OCI-LY1 (cell line): ENCODE data around the gene ITPK1.

ENCODE experiments used
- H2AFZ ChIP-seq: fragments of 200-600 bp; sonication (generic), shearing (Covaris generic); 2 replicates; pipeline ENCODE4 v1.6.0; 2014; ENCODE audit warnings: antibody characterized with exemption, mild to moderate bottlenecking, low read length
- H3F3A ChIP-seq: fragments of 200-600 bp; sonication (generic), shearing (Covaris generic); 2 replicates; pipeline ENCODE4 v1.6.0; 2014; ENCODE audit warnings: mild to moderate bottlenecking, antibody characterized with exemption, low read length, moderate library complexity; ENCODE audit not compliant: insufficient read depth
- H3K27ac ChIP-seq: fragments of 200-600 bp; sonication (generic); 2 replicates; pipeline ENCODE4 v1.5.1; 2014; ENCODE audit warnings: low read length, mixed run types, mild to moderate bottlenecking, low read depth; ENCODE audit not compliant: poor library complexity, severe bottlenecking
- H3K27me3 ChIP-seq: fragments of 200-600 bp; sonication (generic); 2 replicates; pipeline ENCODE4 v1.6.0; 2014; ENCODE audit warnings: antibody characterized with exemption, mild to moderate bottlenecking, low read length, moderate library complexity; ENCODE audit not compliant: insufficient read depth
- H3K36me3 ChIP-seq: fragments of 200-600 bp; sonication (generic); 2 replicates; pipeline ENCODE4 v1.6.1; 2014; ENCODE audit warnings: mild to moderate bottlenecking, antibody characterized with exemption, low read length, moderate library complexity, mixed read lengths; ENCODE audit not compliant: insufficient read depth
- H3K4me1 ChIP-seq: fragments of 200-600 bp; sonication (generic); 2 replicates; pipeline ENCODE4 v1.5.1; 2014; ENCODE audit warnings: mild to moderate bottlenecking, low read length, moderate library complexity; ENCODE audit not compliant: insufficient read depth, severe bottlenecking
- H3K4me2 ChIP-seq: fragments of 200-600 bp; sonication (generic), shearing (Covaris generic); 2 replicates; pipeline ENCODE4 v1.6.1; 2014; ENCODE audit warnings: low read length
- H3K4me3 ChIP-seq: fragments of 200-600 bp; sonication (generic); 2 replicates; pipeline ENCODE4 v1.5.1; 2014; ENCODE audit warnings: low read length, low read depth, mild to moderate bottlenecking, mixed read lengths; ENCODE audit not compliant: poor library complexity, severe bottlenecking
- H3K79me2 ChIP-seq: fragments of 200-600 bp; shearing (Covaris generic); 2 replicates; pipeline ENCODE4 v1.6.1; 2016; ENCODE audit warnings: mixed run types, low read length, mixed read lengths; ENCODE audit not compliant: insufficient read depth
- H3K9ac ChIP-seq: fragments of 200-600 bp; sonication (generic), shearing (Covaris generic); 2 replicates; pipeline ENCODE4 v1.6.1; 2014; ENCODE audit warnings: mild to moderate bottlenecking, low read length, mixed read lengths
- H3K9me2 ChIP-seq: fragments of 200-600 bp; sonication (generic), shearing (Covaris generic); 2 replicates; pipeline ENCODE4 v1.6.1; 2014; ENCODE audit warnings: low read depth, mild to moderate bottlenecking, low read length, mixed read lengths
- H3K9me3 ChIP-seq: fragments of 200-600 bp; shearing (Covaris generic); 2 replicates; pipeline ENCODE4 v1.6.1; 2014; ENCODE audit warnings: low read length, mixed read lengths
- H4K20me1 ChIP-seq: fragments of 200-600 bp; sonication (generic), shearing (Covaris generic); 2 replicates; pipeline ENCODE4 v1.6.0; 2016; ENCODE audit warnings: mild to moderate bottlenecking, low read length; ENCODE audit not compliant: insufficient read depth
- EZH2 ChIP-seq: fragments of 200-600 bp; sonication (generic), shearing (Covaris generic); IDR thresholded peaks from 2 replicates; pipeline ENCODE4 v1.8.0; 2017; ENCODE audit warnings: borderline replicate concordance, mixed run types, mild to moderate bottlenecking, antibody characterized with exemption, low read length, moderate library complexity, mixed read lengths
- TF ChIP-seq, protein P1 (sequence below): fragments of 200-600 bp; sonication (generic), shearing (Covaris generic); IDR thresholded peaks from 2 replicates; pipeline ENCODE4 v1.5.1; 2017; ENCODE audit warnings: mild to moderate bottlenecking, antibody characterized with exemption, low read length, moderate library complexity, mixed read lengths

Gene ITPK1

DNA sequence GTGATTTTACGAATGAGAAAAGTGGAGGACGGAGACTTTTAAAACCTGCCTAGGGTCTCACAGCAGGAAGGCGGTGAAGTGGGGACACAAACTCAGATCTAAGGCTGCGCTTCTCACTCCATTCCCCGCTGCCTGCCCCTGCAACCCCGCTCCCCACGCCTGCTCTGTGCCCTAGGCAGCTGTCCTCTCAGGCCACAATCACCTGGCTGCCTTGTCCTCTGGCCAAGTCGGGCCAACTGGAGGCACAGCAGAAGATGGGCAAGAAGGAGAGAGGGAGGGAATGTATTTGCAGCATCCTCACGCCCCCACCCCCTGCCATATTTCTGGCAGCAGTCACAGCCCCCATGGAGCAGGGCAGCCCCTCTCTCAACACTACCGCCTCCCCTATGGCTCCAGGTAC lies 97.8 kb downstream of the ITPK1 start:
- no peak for TF ChIP-seq EZH2
- TF ChIP-seq, protein P1, sequence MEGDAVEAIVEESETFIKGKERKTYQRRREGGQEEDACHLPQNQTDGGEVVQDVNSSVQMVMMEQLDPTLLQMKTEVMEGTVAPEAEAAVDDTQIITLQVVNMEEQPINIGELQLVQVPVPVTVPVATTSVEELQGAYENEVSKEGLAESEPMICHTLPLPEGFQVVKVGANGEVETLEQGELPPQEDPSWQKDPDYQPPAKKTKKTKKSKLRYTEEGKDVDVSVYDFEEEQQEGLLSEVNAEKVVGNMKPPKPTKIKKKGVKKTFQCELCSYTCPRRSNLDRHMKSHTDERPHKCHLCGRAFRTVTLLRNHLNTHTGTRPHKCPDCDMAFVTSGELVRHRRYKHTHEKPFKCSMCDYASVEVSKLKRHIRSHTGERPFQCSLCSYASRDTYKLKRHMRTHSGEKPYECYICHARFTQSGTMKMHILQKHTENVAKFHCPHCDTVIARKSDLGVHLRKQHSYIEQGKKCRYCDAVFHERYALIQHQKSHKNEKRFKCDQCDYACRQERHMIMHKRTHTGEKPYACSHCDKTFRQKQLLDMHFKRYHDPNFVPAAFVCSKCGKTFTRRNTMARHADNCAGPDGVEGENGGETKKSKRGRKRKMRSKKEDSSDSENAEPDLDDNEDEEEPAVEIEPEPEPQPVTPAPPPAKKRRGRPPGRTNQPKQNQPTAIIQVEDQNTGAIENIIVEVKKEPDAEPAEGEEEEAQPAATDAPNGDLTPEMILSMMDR: no peak
- no peaks in the 10 kb centered on the region for H4K20me1 ChIP-seq
- no peaks in the 10 kb centered on the region for H3K36me3 ChIP-seq
- no peaks in the 10 kb centered on the region for H3K27me3 ChIP-seq
- H3K9me3 ChIP-seq: no peaks in the 10 kb centered on the region
- no peaks in the 10 kb centered on the region for H3K9me2 ChIP-seq
- no peaks in the 10 kb centered on the region for H3K4me1 ChIP-seq
- H2AFZ ChIP-seq: no peak overlapping the region
- H3K4me2 ChIP-seq: no peak overlapping the region
- H3K4me3 ChIP-seq: no peak overlapping the region
- no peaks in the 10 kb centered on the region for H3K79me2 ChIP-seq
- H3K27ac ChIP-seq: no peak overlapping the region
- H3K9ac ChIP-seq: no peak overlapping the region
- no peaks in the 10 kb centered on the region for H3F3A ChIP-seq

DNA sequence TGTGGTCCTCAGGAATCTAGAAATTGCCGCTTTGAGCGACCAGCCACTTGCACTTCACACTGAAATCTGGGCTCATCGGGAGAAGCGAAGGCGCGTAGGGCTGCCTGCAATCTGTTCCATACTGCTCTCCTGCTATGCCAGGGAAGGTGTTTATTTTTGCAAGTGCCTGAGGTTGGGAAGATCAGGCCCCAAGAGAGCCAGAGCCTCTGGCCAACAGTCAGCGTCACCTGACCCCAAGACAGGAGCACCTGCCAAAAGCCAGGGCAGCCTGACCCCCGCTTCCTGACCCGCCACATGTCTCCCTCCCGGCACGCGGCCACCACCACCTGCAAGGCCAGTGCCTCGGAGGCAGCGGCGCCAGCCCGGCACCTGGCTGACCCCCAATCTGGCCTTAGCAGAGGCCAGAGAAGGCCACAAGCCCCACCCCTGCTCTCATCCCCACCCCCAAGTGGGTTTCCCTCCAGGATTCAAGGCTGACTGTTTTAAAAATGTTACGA lies 98.4 kb downstream of the ITPK1 start:
- no peak overlapping the region for H3K4me2 ChIP-seq
- H3K27me3 ChIP-seq: no peaks in the 10 kb centered on the region
- no peak overlapping the region for H2AFZ ChIP-seq
- no peaks in the 10 kb centered on the region for H3K36me3 ChIP-seq
- no peak overlapping the region for H3K9ac ChIP-seq
- H3K9me2 ChIP-seq: no peaks in the 10 kb centered on the region
- H3K79me2 ChIP-seq: no peaks in the 10 kb centered on the region
- H3K4me3 ChIP-seq: no peak overlapping the region
- H4K20me1 ChIP-seq: no peaks in the 10 kb centered on the region
- no peak overlapping the region for H3K27ac ChIP-seq
- no peaks in the 10 kb centered on the region for H3K4me1 ChIP-seq
- TF ChIP-seq EZH2: no peak
- TF ChIP-seq, protein P1: no peak
- no peaks in the 10 kb centered on the region for H3F3A ChIP-seq
- no peaks in the 10 kb centered on the region for H3K9me3 ChIP-seq

DNA sequence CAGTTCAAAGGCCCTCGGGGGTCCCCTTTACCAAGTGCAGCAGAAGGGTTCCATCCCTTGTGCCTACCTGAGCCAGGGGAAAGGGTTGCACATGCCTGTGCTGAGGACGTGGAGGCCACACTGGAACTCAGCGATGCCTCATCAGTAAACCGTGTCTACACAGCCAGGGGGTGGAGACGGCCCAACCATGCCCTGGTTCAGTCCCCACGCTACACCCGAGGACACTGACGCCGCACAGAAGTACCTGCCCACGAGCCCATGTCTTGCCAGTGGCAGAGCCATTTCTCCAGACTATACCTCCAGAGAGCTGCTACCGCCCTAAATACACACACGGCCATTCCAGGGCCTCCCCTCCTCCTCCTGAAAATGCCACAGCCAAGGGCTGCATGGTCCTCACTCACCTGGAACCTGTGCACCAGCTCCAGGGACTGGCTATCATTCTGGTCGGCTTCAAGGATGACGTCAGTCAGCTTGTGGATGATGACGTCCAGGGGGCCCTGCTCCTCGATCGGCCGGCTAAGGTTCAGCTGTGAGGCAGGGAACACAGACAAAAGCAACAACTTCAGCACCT lies 99.4 kb downstream of the ITPK1 start:
- no peaks in the 10 kb centered on the region for H3K27me3 ChIP-seq
- H4K20me1 ChIP-seq: no peaks in the 10 kb centered on the region
- no peak overlapping the region for H3K4me2 ChIP-seq
- no peak overlapping the region for H3K9ac ChIP-seq
- H3K79me2 ChIP-seq: no peaks in the 10 kb centered on the region
- H3K27ac ChIP-seq: no peak overlapping the region
- no peak overlapping the region for H2AFZ ChIP-seq
- no peaks in the 10 kb centered on the region for H3K9me2 ChIP-seq
- no peaks in the 10 kb centered on the region for H3K4me1 ChIP-seq
- H3F3A ChIP-seq: no peaks in the 10 kb centered on the region
- no peaks in the 10 kb centered on the region for H3K9me3 ChIP-seq
- no peaks in the 10 kb centered on the region for H3K36me3 ChIP-seq
- H3K4me3 ChIP-seq: no peak overlapping the region
- TF ChIP-seq, protein P1: no peak
- no peak for TF ChIP-seq EZH2
